K562 (cell line): Measurements from ENCODE around the gene ZFPM1. TPM values are rescaled to one million over a fixed set of nuclear protein-coding genes. Genes with fewer than 3 reads are reported as not detected.

ENCODE experiments used
- AFF1 ChIP-seq, 2 experiments: fragments of 450-650 bp; IDR thresholded peaks; 2 replicates each; pipeline ENCODE4 v1.6.1; 2018; ENCODE audit warnings: mild to moderate bottlenecking in 2 of 2, low read depth in 1 of 2; ENCODE audit not compliant: partially characterized antibody in 2 of 2
- CREM ChIP-seq: IDR thresholded peaks from 2 replicates; pipeline ENCODE4 v1.6.1; 2014; ENCODE audit warnings: antibody characterized with exemption, low read depth
- HNRNPUL1 ChIP-seq: fragments of 200-400 bp; formaldehyde crosslinking; IDR thresholded peaks from 2 replicates; pipeline ENCODE4 v1.6.1; 2017; ENCODE audit warnings: low read length
- SMAD2 ChIP-seq: fragments of 150-350 bp; IDR thresholded peaks from 2 replicates; pipeline ENCODE4 v1.6.1; 2014; ENCODE audit warnings: low read depth, mild to moderate bottlenecking, low read length
- polyA plus RNA-seq, 8 experiments: library from polyadenylated mRNA; depleted of rRNA in 4 of 8; stranded (reverse) in 5 of 8; unstranded in 3 of 8; fragments of >200 nt; fragmentation: Nextera tagmentation in 2 of 8; fragmentation: Illumina TruSeq in 1 of 8; extraction: Ambion mirVana in 2 of 8; extraction: Trizol in 1 of 8; gene quantifications; 2 replicates each; pipeline versions ENCODE4 v1.2.1 to v1.2.3, GENCODE V29; 2011 to 2014; ENCODE audit warnings: inconsistent platforms in 1 of 8, missing spikeins in 1 of 8
- total RNA-seq, 7 experiments: library from RNA; depleted of rRNA in 6 of 7; stranded (reverse); fragments of >200 nt in 6 of 7; fragmentation: Illumina TruSeq in 2 of 7; extraction: Trizol in 2 of 7; gene quantifications; 2 replicates each; pipeline versions ENCODE4 v1.2.1 to v1.2.3, GENCODE V29; 2011 to 2021; ENCODE audit warnings: low replicate concordance in 1 of 7
- TF ChIP-seq, protein P1 (sequence below): fragments of 250-450 bp; sonication (Bioruptor Pico); IDR thresholded peaks from 2 replicates; pipeline ENCODE4 v1.4.0; 2020; ENCODE audit warnings: mild to moderate bottlenecking, moderate library complexity
- TF ChIP-seq, protein P2 (sequence below): fragments of 250-450 bp; sonication (Bioruptor Pico); IDR thresholded peaks from 2 replicates; pipeline ENCODE4 v1.5.0; 2020; ENCODE audit warnings: mild to moderate bottlenecking, borderline replicate concordance
- TF ChIP-seq, protein P3 (sequence below): sonication (generic); IDR thresholded peaks from 2 replicates; pipeline ENCODE4 v1.6.1; 2016
- TF ChIP-seq, protein P4 (sequence below): sonication (generic); formaldehyde crosslinking; IDR thresholded peaks from 2 replicates; pipeline ENCODE4 v1.8.1; 2022; ENCODE audit warnings: missing genetic modification reagents

The ZFPM1 gene
- total and polyA plus RNA-seq, 9 of the 15 experiments (the other 6 are each of a cell fraction or from before 2014, with no cell fraction given): 0.03 to 35.9 (median 1.4) TPM

DNA sequence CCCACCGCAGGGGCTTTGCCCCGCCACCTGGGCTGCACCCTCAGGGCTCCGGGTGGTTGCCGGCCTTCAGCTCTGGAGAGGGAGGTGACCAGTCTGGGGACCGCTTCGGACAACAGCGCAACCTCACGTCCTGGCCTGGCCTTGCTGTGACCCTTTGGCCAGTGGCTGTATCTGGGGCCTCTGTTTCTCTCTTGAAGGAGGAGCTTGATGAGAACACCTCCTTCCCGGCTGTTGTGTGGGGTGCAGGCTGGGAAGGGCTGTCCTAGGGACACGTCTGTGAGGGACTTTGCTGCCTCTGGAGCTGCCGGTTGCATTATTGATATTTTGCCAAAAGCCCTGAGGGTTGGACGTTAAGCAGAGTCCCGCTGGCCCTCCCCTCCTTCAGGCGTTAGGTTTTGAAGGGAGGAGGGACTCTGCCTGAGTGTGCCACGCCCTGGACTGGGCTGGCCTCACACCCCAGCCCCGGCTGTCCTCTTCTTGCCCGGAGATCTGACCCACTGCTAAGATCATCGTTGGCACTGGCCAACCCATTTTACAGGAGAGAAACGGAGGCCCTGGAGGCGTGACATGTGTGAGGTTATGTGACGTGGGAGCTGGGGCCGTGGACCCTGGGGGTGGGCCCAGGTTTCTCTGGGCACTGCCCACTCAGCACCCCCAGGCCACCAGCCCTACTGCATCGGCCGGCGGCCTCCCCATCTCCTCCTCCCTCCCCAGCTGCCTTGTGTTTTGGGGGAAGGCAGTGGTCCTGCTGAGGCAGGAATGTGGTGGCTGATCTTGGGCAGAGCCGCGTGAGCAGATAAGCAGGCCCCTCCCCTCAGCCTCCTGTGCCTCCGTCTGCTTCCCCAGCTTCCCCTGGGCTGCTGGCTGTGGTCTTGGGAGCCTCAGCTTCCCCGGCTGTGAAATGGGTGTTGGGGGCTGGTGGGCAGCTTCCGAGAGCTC lies 8.5 kb downstream of the ZFPM1 start (continued):
- TF ChIP-seq, protein P1, sequence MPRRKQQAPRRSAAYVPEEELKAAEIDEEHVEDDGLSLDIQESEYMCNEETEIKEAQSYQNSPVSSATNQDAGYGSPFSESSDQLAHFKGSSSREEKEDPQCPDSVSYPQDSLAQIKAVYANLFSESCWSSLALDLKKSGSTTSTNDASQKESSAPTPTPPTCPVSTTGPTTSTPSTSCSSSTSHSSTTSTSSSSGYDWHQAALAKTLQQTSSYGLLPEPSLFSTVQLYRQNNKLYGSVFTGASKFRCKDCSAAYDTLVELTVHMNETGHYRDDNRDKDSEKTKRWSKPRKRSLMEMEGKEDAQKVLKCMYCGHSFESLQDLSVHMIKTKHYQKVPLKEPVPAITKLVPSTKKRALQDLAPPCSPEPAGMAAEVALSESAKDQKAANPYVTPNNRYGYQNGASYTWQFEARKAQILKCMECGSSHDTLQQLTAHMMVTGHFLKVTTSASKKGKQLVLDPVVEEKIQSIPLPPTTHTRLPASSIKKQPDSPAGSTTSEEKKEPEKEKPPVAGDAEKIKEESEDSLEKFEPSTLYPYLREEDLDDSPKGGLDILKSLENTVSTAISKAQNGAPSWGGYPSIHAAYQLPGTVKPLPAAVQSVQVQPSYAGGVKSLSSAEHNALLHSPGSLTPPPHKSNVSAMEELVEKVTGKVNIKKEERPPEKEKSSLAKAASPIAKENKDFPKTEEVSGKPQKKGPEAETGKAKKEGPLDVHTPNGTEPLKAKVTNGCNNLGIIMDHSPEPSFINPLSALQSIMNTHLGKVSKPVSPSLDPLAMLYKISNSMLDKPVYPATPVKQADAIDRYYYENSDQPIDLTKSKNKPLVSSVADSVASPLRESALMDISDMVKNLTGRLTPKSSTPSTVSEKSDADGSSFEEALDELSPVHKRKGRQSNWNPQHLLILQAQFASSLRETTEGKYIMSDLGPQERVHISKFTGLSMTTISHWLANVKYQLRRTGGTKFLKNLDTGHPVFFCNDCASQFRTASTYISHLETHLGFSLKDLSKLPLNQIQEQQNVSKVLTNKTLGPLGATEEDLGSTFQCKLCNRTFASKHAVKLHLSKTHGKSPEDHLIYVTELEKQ: no peak
- no peak; the same call in 1 of the 2 replicates for TF ChIP-seq CREM
- TF ChIP-seq SMAD2: no peak
- TF ChIP-seq, protein P2, sequence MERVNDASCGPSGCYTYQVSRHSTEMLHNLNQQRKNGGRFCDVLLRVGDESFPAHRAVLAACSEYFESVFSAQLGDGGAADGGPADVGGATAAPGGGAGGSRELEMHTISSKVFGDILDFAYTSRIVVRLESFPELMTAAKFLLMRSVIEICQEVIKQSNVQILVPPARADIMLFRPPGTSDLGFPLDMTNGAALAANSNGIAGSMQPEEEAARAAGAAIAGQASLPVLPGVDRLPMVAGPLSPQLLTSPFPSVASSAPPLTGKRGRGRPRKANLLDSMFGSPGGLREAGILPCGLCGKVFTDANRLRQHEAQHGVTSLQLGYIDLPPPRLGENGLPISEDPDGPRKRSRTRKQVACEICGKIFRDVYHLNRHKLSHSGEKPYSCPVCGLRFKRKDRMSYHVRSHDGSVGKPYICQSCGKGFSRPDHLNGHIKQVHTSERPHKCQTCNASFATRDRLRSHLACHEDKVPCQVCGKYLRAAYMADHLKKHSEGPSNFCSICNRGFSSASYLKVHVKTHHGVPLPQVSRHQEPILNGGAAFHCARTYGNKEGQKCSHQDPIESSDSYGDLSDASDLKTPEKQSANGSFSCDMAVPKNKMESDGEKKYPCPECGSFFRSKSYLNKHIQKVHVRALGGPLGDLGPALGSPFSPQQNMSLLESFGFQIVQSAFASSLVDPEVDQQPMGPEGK (CRISPR knock-in tag): no peak
- no peak for TF ChIP-seq AFF1 (IDR thresholded peaks at IDR 0.05; ENCODE audit: low read depth in 1 of 2, partially characterized antibody in 2 of 2)
- TF ChIP-seq HNRNPUL1: no peak
- TF ChIP-seq, protein P3, sequence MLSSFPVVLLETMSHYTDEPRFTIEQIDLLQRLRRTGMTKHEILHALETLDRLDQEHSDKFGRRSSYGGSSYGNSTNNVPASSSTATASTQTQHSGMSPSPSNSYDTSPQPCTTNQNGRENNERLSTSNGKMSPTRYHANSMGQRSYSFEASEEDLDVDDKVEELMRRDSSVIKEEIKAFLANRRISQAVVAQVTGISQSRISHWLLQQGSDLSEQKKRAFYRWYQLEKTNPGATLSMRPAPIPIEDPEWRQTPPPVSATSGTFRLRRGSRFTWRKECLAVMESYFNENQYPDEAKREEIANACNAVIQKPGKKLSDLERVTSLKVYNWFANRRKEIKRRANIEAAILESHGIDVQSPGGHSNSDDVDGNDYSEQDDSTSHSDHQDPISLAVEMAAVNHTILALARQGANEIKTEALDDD: no peak
- TF ChIP-seq, protein P4, sequence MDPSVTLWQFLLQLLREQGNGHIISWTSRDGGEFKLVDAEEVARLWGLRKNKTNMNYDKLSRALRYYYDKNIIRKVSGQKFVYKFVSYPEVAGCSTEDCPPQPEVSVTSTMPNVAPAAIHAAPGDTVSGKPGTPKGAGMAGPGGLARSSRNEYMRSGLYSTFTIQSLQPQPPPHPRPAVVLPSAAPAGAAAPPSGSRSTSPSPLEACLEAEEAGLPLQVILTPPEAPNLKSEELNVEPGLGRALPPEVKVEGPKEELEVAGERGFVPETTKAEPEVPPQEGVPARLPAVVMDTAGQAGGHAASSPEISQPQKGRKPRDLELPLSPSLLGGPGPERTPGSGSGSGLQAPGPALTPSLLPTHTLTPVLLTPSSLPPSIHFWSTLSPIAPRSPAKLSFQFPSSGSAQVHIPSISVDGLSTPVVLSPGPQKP: no peak
